Upper lobe of left lung (tissue), 4 donors: ENCODE measurements around the gene GALNT2.

Experiments
- POLR2A ChIP-seq, 4 donors: fragments of 450-650 bp; IDR thresholded peaks; one replicate each; pipeline ENCODE4 v1.5.1; 2016 to 2017; ENCODE audit warnings: antibody characterized with exemption in 4 of 4, mild to moderate bottlenecking in 2 of 4
- TF ChIP-seq, protein P1 (sequence below), 6 experiments: fragments of 450-650 bp in 4 of 6; fragments of 200-600 bp in 2 of 6; sonication (generic) in 2 of 6; IDR thresholded peaks; one replicate each; pipeline ENCODE4 v1.5.1; 2016 to 2019; ENCODE audit warnings: antibody characterized with exemption in 6 of 6

DNA sequence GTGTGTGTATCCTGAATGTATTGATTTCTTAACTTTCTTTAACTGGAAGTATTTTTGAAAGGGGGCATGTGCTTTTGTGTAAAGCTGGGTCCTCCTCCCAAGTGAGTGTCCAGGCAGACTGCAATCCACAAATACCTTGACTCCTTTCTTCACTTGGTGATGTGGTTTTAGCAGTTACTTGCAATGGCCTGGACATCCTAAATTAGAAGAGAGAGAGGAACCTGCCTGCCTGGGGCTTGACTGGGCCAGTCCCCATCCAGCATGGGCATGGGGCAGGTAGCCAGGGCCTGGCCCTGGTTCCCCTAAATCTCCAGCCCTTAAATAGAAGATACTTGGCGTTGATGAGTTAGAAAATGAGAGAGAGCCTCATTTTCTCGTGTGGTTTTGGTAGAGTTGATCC is 199.4 kb downstream of the GALNT2 start:
- TF ChIP-seq POLR2A (IDR thresholded peaks at IDR 0.05), result no peak
- TF ChIP-seq, protein P1, sequence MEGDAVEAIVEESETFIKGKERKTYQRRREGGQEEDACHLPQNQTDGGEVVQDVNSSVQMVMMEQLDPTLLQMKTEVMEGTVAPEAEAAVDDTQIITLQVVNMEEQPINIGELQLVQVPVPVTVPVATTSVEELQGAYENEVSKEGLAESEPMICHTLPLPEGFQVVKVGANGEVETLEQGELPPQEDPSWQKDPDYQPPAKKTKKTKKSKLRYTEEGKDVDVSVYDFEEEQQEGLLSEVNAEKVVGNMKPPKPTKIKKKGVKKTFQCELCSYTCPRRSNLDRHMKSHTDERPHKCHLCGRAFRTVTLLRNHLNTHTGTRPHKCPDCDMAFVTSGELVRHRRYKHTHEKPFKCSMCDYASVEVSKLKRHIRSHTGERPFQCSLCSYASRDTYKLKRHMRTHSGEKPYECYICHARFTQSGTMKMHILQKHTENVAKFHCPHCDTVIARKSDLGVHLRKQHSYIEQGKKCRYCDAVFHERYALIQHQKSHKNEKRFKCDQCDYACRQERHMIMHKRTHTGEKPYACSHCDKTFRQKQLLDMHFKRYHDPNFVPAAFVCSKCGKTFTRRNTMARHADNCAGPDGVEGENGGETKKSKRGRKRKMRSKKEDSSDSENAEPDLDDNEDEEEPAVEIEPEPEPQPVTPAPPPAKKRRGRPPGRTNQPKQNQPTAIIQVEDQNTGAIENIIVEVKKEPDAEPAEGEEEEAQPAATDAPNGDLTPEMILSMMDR (IDR thresholded peaks at IDR 0.05), result no peak
